Ascending aorta (tissue), 2 donors: ENCODE data around the gene PITPNB. TPM values are rescaled to one million over a fixed set of nuclear protein-coding genes. Genes with fewer than 3 reads are reported as not detected.

Experiments used
- DNase-seq, 2 donors: peaks; one replicate each; pipeline ENCODE4 v3.0.0-alpha.2; 2019; ENCODE audit warnings: low spot score in 2 of 2
- H3K27ac ChIP-seq, 2 donors: fragments of 200-600 bp; sonication (generic); one replicate each; pipeline ENCODE4 v1.5.1; 2016 to 2017; ENCODE audit warnings: mild to moderate bottlenecking in 1 of 2
- H3K27me3 ChIP-seq: fragments of 200-600 bp; sonication (generic); one replicate; pipeline ENCODE4 v1.5.1; 2017
- H3K36me3 ChIP-seq, 2 donors: fragments of 200-600 bp; sonication (generic); one replicate each; pipeline ENCODE4 v1.5.1; 2016
- H3K4me1 ChIP-seq, 2 donors: fragments of 200-600 bp; sonication (generic); one replicate each; pipeline ENCODE4 v1.5.1; 2016 to 2017; ENCODE audit warnings: mild to moderate bottlenecking in 1 of 2
- H3K4me3 ChIP-seq, 2 donors: fragments of 200-600 bp; sonication (generic); one replicate each; pipeline ENCODE4 v1.5.1; 2016 to 2017; ENCODE audit warnings: mild to moderate bottlenecking in 1 of 2
- H3K9me3 ChIP-seq, 2 donors: fragments of 200-600 bp; sonication (generic); one replicate each; pipeline ENCODE4 v1.5.1; 2016
- CTCF ChIP-seq, 3 experiments: fragments of 200-600 bp in 2 of 3; fragments of 450-650 bp in 1 of 3; sonication (generic) in 2 of 3; IDR thresholded peaks; one replicate each; pipeline ENCODE4 v1.5.1; 2016 to 2019; ENCODE audit warnings: antibody characterized with exemption in 3 of 3, mild to moderate bottlenecking in 1 of 3, moderate library complexity in 1 of 3
- intact Hi-C: fragments of 100-400 bp; cut with DNase I; formaldehyde crosslinking; loops from one replicate; pipeline ENCODE4 v1.15.1; 2023
- total RNA-seq: library from RNA; depleted of rRNA; stranded (reverse); fragments of >200 nt; gene quantifications from one replicate; pipeline ENCODE4 v1.1.0, GENCODE V29; 2016

Gene PITPNB
- total RNA-seq, 1 donor from 2014 or later: 42.1 TPM

- Histone ChIP-seq H3K27me3 (no peaks in the 10 kb centered on the region), H3K4me3 (no peak overlapping the region), H3K36me3 (no peaks in the 10 kb centered on the region), H3K9me3 (no peaks in the 10 kb centered on the region), H3K4me1 (no peaks in the 10 kb centered on the region), H3K27ac (no peak overlapping the region)
- DNase-seq: no peak
- TF ChIP-seq CTCF (IDR thresholded peaks at IDR 0.05): no peak
- intact Hi-C loops: no loop called here
Observed at GRCh38 chr22:27933186-27933983, 14.3 kb upstream of the PITPNB start.

- H3K27ac ChIP-seq: no peak overlapping the region
- H3K27me3 ChIP-seq: no peaks in the 10 kb centered on the region
- no peaks in the 10 kb centered on the region for H3K4me1 ChIP-seq
- no peak overlapping the region for H3K4me3 ChIP-seq
- no peak for DNase-seq
- TF ChIP-seq CTCF (IDR thresholded peaks at IDR 0.05): no peak
- intact Hi-C loops: no loop called here
- no peaks in the 10 kb centered on the region for H3K9me3 ChIP-seq
- H3K36me3 ChIP-seq: no peaks in the 10 kb centered on the region
Observed at GRCh38 chr22:27930331-27931060, 11.4 kb upstream of the PITPNB start.

GRCh38 chr22:27927608-27928007, 8.6 kb upstream of the PITPNB start:
- no peaks in the 10 kb centered on the region for H3K27me3 ChIP-seq
- no peak overlapping the region for H3K27ac ChIP-seq
- no peaks in the 10 kb centered on the region for H3K36me3 ChIP-seq
- DNase-seq: no peak
- no peaks in the 10 kb centered on the region for H3K4me1 ChIP-seq
- intact Hi-C loops: no loop called here
- H3K4me3 ChIP-seq: no peak overlapping the region
- H3K9me3 ChIP-seq: no peaks in the 10 kb centered on the region
- TF ChIP-seq CTCF (IDR thresholded peaks at IDR 0.05): no peak

- Histone ChIP-seq H3K27ac (no peak overlapping the region), H3K27me3 (no peaks in the 10 kb centered on the region), H3K36me3 (no peaks in the 10 kb centered on the region), H3K4me1 (peaks cover 4 to 11% of the 10 kb centered on the region in 2 donors), H3K9me3 (no peaks in the 10 kb centered on the region), H3K4me3 (no peak overlapping the region)
- intact Hi-C loops: no loop called here
- no peak for TF ChIP-seq CTCF (IDR thresholded peaks at IDR 0.05)
- no peak for DNase-seq
Observed at GRCh38 chr22:27925331-27925730, 6.3 kb upstream of the PITPNB start.

GRCh38 chr22:27919942-27920755, 1.1 kb upstream of the PITPNB start:
- peaks cover 8 to 31% of the 10 kb centered on the region in 2 donors for H3K4me1 ChIP-seq
- intact Hi-C loops: loop anchor here (2.0 to 5.0 kb wide), 2 partner anchors 33 to 72 kb away; no protein-coding TSS in a partner anchor

More at GRCh38 chr22:27919942-27920755, 1.1 kb upstream of the PITPNB start:
- TF ChIP-seq CTCF (IDR thresholded peaks at IDR 0.05): peak in 1 of 3 experiments; percentile 4
- peak overlapping the region; percentile 97 to 100 for H3K27ac ChIP-seq
- no peaks in the 10 kb centered on the region for H3K9me3 ChIP-seq
- H3K27me3 ChIP-seq: no peaks in the 10 kb centered on the region
- peak in 1 of 2 donors; percentile 75 for DNase-seq
- peak overlapping the region; percentile 94 to 98 for H3K4me3 ChIP-seq
- H3K36me3 ChIP-seq: no peaks in the 10 kb centered on the region
